Measurements from ENCODE around the gene AQP10.
A peak's percentile ranks its signal among the peaks of the same experiment; 100 is the strongest.
"Not testable (repeated sequence)": the region's sequence is repeated elsewhere in the genome, so short reads cannot be mapped to it uniquely, and the experiment has no call there.

Gene AQP10

GRCh38 chr1:154320882-154321608, at the start of gene AQP10:
TSS of gene AQP10 (plus strand) at chr1:154321093. CDS start at chr1:154321156, 63 bp downstream.
- no peak for DNase-seq

GRCh38 chr1:154272217-154272998, 48.5 kb upstream of the AQP10 start, which contains the start of gene HAX1:
TSS of gene HAX1 (plus strand) at chr1:154272629. CDS start at chr1:154272724, 95 bp downstream.
- DNase-seq, result peak; percentile 92

GRCh38 chr1:154272999-154273563, 47.8 kb upstream of the AQP10 start:
- peak; percentile 27 for DNase-seq

GRCh38 chr1:154276797-154277196, 44.1 kb upstream of the AQP10 start:
- no peak for DNase-seq

- not testable (repeated sequence) for DNase-seq
These were observed 33.3 kb upstream of the AQP10 start for GRCh38 chr1:154287591-154287990.

- no peak for DNase-seq
These were observed 32.2 kb upstream of the AQP10 start for GRCh38 chr1:154288661-154289060.

- DNase-seq, result no peak
These were observed 30.0 kb upstream of the AQP10 start for GRCh38 chr1:154290921-154291320.

GRCh38 chr1:154295408-154296235, 25.3 kb upstream of the AQP10 start:
- peak; percentile 9 for DNase-seq

- no peak for DNase-seq
These were observed 19.3 kb upstream of the AQP10 start for GRCh38 chr1:154301582-154301981.

- no peak for DNase-seq
These were observed 16.1 kb upstream of the AQP10 start for GRCh38 chr1:154304664-154305337.

GRCh38 chr1:154306151-154306550, 14.7 kb upstream of the AQP10 start:
- DNase-seq, result no peak

GRCh38 chr1:154307670-154308270, 13.1 kb upstream of the AQP10 start:
- not testable (repeated sequence) for DNase-seq

GRCh38 chr1:154309136-154309535, 11.8 kb upstream of the AQP10 start:
- DNase-seq, result not testable (repeated sequence)

- DNase-seq, result not testable (repeated sequence)
These were observed 8.4 kb upstream of the AQP10 start for GRCh38 chr1:154312229-154313065.

GRCh38 chr1:154313066-154313356, 7.9 kb upstream of the AQP10 start:
- no peak for DNase-seq

GRCh38 chr1:154314226-154314625, 6.7 kb upstream of the AQP10 start:
- not testable (repeated sequence) for DNase-seq

GRCh38 chr1:154316704-154317103, 4.2 kb upstream of the AQP10 start:
- DNase-seq, result no peak

GRCh38 chr1:154318386-154318785, 2.5 kb upstream of the AQP10 start:
- no peak for DNase-seq

- DNase-seq, result not testable (repeated sequence)
These were observed 679 bp downstream of the AQP10 start for GRCh38 chr1:154321609-154321934.

GRCh38 chr1:154323493-154323892, 2.6 kb downstream of the AQP10 start:
- no peak for DNase-seq

- DNase-seq, result no peak
These were observed 3.3 kb downstream of the AQP10 start for GRCh38 chr1:154324241-154324640.
